ENCODE data around the gene CYFIP1.

CYFIP1 gene

GRCh38 chr15:22918056-22918455 lies 62.1 kb downstream of the CYFIP1 start:
- DNase-seq (ENCODE audit: low spot score): no peak

DNA sequence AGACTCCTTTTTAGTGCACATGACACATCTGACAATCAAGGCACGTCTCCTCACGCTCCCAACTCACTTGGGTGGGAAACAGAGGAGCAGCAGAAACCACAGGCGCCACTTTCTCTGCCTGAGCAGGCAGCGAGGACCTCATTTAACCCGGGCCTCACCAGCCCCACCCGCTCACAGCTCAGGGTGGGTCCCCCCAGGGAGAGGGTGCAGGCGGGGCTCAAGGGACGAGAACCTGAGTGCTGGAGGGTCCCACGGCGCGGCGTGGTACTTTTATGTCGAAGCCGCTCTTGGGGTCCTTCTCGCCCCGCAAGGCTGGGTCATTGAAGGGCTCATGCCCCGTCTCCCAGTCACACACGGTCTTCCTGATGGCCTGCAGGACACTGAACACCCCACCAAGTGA lies 62.6 kb downstream of the CYFIP1 start:
- DNase-seq (ENCODE audit: low spot score): no peak

GRCh38 chr15:22916606-22917350 lies 63.4 kb downstream of the CYFIP1 start:
- no peak for DNase-seq (ENCODE audit: low spot score)

GRCh38 chr15:22915866-22916515 lies 64.2 kb downstream of the CYFIP1 start:
- no peak for DNase-seq (ENCODE audit: low spot score)

DNA sequence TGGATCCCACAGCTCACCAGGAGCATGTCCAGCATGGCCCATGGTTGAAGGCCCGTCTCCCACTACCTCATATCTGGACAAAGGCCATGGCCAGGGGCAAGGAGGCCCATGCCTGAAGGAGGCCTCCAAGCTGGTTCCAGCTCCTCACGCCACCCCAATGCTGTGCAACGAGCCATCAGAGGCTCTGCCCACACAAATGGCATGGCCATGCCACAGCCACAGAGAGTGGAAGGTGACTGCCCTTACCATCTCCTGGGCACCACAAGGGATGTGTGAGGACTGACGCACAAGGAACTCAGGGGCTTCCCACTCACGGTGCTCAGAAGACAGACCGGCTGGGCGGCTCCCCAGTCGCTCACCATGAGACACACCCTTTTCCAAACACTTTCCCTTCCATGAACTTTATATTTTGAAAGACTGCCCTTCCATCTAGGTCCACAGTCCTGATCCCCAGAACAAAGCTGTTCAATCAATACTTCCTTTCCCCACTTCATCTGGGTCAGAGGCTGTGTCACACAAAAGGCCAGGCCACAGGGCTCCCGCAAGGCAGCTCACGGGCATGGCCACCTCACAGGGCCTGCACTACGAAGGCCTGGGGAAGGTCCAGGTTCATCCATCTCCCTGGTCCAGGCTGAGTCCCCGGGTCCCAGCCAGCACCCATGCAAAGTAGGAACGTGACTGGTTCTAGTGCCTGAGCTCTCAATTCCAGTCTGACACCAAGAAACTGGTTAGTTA lies 66.4 kb downstream of the CYFIP1 start:
- no peak for DNase-seq (ENCODE audit: low spot score)

- DNase-seq (ENCODE audit: low spot score): no peak
Observed at GRCh38 chr15:22912256-22912655, 67.9 kb downstream of the CYFIP1 start.

DNA sequence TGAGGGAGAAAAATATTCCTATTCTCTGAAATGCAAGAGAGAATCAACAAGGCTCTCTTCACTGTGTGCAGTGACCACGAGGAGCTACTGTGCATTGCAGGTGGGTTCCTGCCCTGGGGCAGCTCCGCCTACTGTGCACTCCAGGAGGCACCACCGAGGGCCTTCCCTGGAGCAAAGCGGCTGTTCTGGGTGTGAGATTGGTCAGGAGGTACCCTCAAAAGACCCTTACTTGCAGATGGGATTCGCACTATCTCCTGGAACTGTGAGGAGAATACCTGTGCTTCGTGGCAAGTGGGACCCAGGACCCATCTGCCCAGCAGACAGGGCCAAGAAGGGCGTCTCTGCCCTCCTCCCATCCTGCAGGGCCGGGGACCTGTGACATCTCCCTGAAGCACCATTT lies 68.9 kb downstream of the CYFIP1 start:
- no peak for DNase-seq (ENCODE audit: low spot score)

GRCh38 chr15:22908830-22909229 lies 71.3 kb downstream of the CYFIP1 start:
- DNase-seq (ENCODE audit: low spot score): no peak

GRCh38 chr15:22907161-22907950 lies 72.8 kb downstream of the CYFIP1 start:
- DNase-seq (ENCODE audit: low spot score): no peak

- no peak for DNase-seq (ENCODE audit: low spot score)
Observed at GRCh38 chr15:22904736-22905135, 75.4 kb downstream of the CYFIP1 start.

GRCh38 chr15:22903961-22904534 lies 76.1 kb downstream of the CYFIP1 start:
- DNase-seq (ENCODE audit: low spot score): no peak

DNA sequence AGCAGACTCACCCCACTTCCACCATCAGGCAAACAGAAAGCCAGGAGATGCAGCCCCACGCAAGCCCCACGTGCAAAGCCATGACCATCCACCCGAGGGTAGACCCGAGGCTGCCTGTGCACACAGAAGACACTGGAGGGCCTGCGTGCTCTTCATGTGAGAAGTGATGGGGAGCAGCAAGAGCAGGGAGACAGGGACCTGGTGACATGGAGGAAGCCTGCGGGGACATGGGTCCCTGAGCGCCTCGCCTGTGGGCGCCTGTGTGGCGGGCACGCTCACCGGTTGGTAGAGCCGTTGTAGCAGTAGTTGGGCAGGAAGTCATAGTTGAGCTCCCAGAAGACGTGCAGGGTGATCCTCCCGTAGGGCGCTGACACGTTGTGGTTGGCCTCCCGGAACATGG lies 76.7 kb downstream of the CYFIP1 start:
- no peak for DNase-seq (ENCODE audit: low spot score)

- DNase-seq (ENCODE audit: low spot score): no peak
Observed at GRCh38 chr15:22902981-22903380, 77.2 kb downstream of the CYFIP1 start.

- DNase-seq (ENCODE audit: low spot score): no peak
Observed at GRCh38 chr15:22902578-22902977, 77.6 kb downstream of the CYFIP1 start.

DNA sequence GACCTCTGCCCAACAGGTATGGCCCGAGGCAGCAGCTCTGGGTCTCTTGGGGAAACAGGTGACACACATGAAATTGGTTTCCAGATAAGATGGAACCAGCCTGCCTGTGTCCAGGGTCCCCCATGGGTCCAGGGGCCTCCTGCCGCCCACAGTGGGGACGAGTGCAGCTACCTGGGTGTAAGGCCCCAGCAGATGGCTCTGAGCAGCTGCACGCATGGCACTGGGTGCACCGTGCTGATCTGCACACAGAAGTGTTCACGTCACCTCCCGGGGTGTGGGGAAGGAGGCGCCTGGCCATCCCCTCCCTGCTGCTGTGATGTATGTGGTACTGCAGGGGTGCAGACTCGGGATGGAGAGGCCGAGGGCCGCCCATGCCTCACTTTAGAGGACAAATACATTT lies 78.1 kb downstream of the CYFIP1 start:
- no peak for DNase-seq (ENCODE audit: low spot score)

GRCh38 chr15:22895465-22896190 lies 84.5 kb downstream of the CYFIP1 start:
- DNase-seq (ENCODE audit: low spot score): no peak

DNA sequence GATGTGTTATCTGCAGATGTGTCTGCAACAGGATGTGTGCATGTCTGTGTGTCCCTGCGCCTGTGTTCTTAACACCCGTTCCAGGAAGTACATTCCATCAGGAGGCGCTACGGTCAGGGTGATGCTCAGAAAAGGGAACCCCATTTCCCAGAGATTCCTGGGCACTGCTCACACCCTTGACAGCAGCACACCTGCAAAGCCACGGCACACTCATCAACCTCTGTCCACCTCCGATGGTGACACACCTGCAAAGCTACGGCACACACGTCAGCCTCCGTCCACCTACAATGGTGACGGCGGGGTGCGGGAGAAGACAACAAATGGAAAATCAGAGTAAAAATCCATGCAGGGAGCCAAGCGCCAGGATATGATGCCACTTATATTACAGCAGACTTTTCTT lies 86.3 kb downstream of the CYFIP1 start:
- no peak for DNase-seq (ENCODE audit: low spot score)

DNA sequence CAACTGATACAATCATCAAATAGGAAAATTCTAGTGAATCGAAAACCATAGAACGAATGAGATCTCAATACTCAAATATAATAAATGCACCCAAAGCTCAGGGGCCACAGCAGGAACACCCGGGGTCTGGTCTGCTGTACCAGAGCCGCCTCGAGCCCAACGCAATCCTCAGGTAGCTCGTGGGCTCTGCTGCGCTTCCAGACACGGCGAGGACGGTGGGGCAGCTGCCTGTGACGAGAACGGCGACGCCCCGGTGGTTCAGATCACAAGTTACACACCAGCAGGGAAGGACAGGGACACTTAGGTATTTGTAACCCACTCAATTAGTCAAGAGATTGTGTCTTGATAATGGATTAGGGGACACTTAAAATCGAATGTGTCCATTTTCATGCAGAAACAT lies 87.1 kb downstream of the CYFIP1 start:
- DNase-seq (ENCODE audit: low spot score): no peak

- DNase-seq (ENCODE audit: low spot score): no peak
Observed at GRCh38 chr15:22892333-22892732, 87.8 kb downstream of the CYFIP1 start.

- no peak for DNase-seq (ENCODE audit: low spot score)
Observed at GRCh38 chr15:22891426-22892210, 88.5 kb downstream of the CYFIP1 start.

GRCh38 chr15:22890296-22890695 lies 89.9 kb downstream of the CYFIP1 start:
- no peak for DNase-seq (ENCODE audit: low spot score)
